ENCODE results near the gene MMP12.
"Not testable (repeated sequence)": the region's sequence is repeated elsewhere in the genome, so short reads cannot be mapped to it uniquely, and the experiment has no call there.

The MMP12 gene

GRCh38 chr11:102879801-102880200 lies 5.0 kb upstream of the MMP12 start:
- no peak overlapping the region for H3K4me3 ChIP-seq
- TF ChIP-seq, protein P1, sequence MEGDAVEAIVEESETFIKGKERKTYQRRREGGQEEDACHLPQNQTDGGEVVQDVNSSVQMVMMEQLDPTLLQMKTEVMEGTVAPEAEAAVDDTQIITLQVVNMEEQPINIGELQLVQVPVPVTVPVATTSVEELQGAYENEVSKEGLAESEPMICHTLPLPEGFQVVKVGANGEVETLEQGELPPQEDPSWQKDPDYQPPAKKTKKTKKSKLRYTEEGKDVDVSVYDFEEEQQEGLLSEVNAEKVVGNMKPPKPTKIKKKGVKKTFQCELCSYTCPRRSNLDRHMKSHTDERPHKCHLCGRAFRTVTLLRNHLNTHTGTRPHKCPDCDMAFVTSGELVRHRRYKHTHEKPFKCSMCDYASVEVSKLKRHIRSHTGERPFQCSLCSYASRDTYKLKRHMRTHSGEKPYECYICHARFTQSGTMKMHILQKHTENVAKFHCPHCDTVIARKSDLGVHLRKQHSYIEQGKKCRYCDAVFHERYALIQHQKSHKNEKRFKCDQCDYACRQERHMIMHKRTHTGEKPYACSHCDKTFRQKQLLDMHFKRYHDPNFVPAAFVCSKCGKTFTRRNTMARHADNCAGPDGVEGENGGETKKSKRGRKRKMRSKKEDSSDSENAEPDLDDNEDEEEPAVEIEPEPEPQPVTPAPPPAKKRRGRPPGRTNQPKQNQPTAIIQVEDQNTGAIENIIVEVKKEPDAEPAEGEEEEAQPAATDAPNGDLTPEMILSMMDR (IDR thresholded peaks at IDR 0.05): no peak
- DNase-seq (ENCODE audit: low spot score): no peak
- no peak overlapping the region for H3K27ac ChIP-seq

DNA sequence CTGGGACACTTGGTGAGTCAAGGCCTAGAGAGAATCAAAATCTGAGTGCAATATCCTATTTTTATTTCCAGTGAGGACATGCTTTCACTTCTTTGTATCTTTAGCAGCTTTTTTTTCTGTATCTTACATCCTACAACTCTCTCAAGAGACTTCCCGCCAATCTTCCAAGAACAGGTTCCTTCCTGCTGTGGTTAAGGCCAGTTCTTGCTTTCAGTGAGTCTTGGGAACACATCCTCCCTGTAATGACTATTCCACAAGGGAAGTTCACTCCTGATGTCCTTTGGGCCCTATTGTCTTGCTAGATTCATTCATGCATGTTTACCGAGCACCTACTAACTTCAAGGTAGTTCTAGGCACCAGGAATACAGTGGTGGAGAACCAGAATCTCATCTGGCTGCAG lies 3.8 kb upstream of the MMP12 start:
- no peak overlapping the region for H3K4me3 ChIP-seq
- TF ChIP-seq, protein P1 (IDR thresholded peaks at IDR 0.05): no peak
- H3K27ac ChIP-seq: no peak overlapping the region

GRCh38 chr11:102869354-102869964 lies 5.3 kb downstream of the MMP12 start:
- not testable (repeated sequence) for H3K4me3 ChIP-seq; H3K27ac ChIP-seq; DNase-seq (ENCODE audit: low spot score)

More for the DNA sequence above, 3.8 kb upstream of the MMP12 start:
- no peak for DNase-seq (ENCODE audit: low spot score)

- no peak for DNase-seq (ENCODE audit: low spot score)
- Histone ChIP-seq H3K4me3 (no peak overlapping the region), H3K27ac (no peak overlapping the region)
- TF ChIP-seq, protein P1 (IDR thresholded peaks at IDR 0.05): no peak
These were observed 6.4 kb downstream of the MMP12 start for GRCh38 chr11:102868339-102868738.

GRCh38 chr11:102864724-102865123 lies 10.1 kb downstream of the MMP12 start:
- DNase-seq (ENCODE audit: low spot score): no peak
- TF ChIP-seq, protein P1 (IDR thresholded peaks at IDR 0.05): no peak
- Histone ChIP-seq H3K27ac (no peak overlapping the region), H3K4me3 (no peak overlapping the region)

GRCh38 chr11:102853956-102854355 lies 20.8 kb downstream of the MMP12 start:
- H3K27ac ChIP-seq: no peak overlapping the region
- TF ChIP-seq, protein P1 (IDR thresholded peaks at IDR 0.05): no peak
- H3K4me3 ChIP-seq: no peak overlapping the region
- no peak for DNase-seq (ENCODE audit: low spot score)

DNA sequence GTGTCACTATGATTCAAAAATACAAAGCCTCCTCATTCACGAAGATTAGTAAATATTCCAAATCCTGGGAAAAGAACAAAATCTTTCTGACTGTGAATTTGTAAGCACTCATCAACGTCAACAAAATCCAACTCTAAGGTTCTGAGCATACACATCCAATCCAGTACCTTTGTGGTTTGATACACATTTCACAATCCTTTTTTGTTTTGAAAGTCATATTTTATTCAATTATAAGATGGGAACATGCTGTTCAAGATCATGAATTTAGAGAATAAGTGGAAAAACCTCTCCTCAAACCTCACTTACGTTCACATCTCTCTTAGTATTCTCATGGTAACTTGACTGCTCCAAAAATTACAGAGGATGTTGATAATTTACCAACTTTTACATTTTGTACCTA lies 21.7 kb downstream of the MMP12 start:
- H3K27ac ChIP-seq: no peak overlapping the region
- TF ChIP-seq, protein P1 (IDR thresholded peaks at IDR 0.05): no peak
- DNase-seq (ENCODE audit: low spot score): no peak
- H3K4me3 ChIP-seq: no peak overlapping the region

All from coronary artery (tissue), 2 donors.